Measurements from ENCODE around the gene ATP6V0E1.

Gene ATP6V0E1

DNA sequence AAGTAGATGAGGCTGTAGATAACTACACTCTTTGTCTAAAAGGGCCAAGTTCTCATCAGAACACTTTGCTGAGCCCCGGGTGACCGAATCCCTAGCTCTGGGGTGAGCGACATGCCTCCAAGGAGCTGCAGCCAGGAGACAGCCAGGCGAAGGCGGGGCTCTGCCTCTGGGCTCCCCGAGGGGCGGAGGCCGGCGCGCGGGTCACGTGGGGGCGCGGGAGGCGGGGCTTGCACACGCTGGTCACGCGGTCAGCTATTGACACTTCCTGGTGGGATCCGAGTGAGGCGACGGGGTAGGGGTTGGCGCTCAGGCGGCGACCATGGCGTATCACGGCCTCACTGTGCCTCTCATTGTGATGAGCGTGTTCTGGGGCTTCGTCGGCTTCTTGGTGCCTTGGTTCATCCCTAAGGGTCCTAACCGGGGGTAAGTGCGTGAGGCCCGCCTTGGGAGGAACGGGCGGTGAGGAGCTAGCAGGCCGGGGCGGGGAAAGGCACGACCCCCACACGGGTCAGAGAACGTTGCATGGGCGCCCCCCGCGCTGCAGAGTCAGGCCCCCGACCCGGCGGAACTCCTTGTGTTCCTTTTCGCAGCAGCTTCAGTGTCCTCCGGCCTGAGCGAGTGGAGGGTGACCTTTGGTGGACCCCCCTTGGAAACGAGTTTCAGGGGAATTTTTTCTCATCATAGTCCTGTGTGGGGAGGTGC lies at the start of gene ATP6V0E1:
TSS of gene ATP6V0E1 (plus strand) at position 230 of the 702 bp plus-strand sequence. CDS start at position 320, 90 bp downstream.
- Histone ChIP-seq H3K9ac (peak within 1 kb of the TSS; percentile 88 to 100 (median 95)), H3K27ac (peak within 1 kb of the TSS; percentile 87 to 99 (median 96)), H3K4me3 (peak within 1 kb of the TSS; percentile 64 to 100 (median 87)), H3K4me1 (peaks cover 25 to 58% (median 45%) of the 10 kb centered on the region in 10 experiments), H3K9me3 (replicated peaks in 1 of 11) (no peaks in the 10 kb centered on the region), H3K36me3 (peaks cover 21 to 36% (median 33%) of the 10 kb centered on the region in 11 experiments), H4K20me1 (peaks cover 34 to 42% (median 39%) of the 10 kb centered on the region in 11 experiments), H3K27me3 (no peaks in the 10 kb centered on the region), H3K4me2 (peak within 1 kb of the TSS; percentile 73 to 98 (median 87))
- TF ChIP-seq Cebpa-rat (IDR thresholded peaks at IDR 0.05): no peak

DNA sequence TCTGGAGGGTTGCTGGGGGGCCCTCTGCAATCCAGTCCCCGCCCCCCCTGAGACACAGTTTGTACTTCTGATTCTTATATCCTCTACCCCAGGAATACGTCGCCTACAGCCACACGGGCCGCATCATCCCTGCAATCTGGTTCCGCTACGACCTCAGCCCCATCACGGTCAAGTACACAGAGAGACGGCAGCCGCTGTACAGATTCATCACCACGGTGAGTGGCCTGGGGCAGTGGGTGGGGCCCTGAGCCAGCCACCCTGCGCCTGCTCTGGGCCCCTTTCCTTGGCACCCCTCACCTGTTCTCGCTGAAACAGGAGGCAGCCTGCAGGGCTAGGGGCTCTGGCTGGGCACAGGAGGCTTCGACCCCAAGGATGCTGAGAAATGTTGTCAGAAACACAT lies 48.5 kb upstream of the ATP6V0E1 start:
- H3K36me3 ChIP-seq: peaks cover 16 to 76% (median 71%) of the 10 kb centered on the region in 11 experiments; a peak in 21 of 22 replicates
- no peak overlapping the region for H3K4me2 ChIP-seq
- H3K4me1 ChIP-seq: peaks cover 27 to 84% (median 58%) of the 10 kb centered on the region in 10 experiments
- no peak overlapping the region for H3K4me3 ChIP-seq
- peaks cover 0 to 11% (median 0%) of the 10 kb centered on the region in 11 experiments; a peak in 2 of 22 replicates for H4K20me1 ChIP-seq
- H3K27ac ChIP-seq: peak overlapping the region in 8 of 11 experiments; percentile 70 to 87 (median 80); a peak in 16 of 22 replicates
- peak overlapping the region in 8 of 11 experiments; percentile 6 to 70 (median 29); a peak in 12 of 22 replicates for H3K9ac ChIP-seq
- no peak for TF ChIP-seq Cebpa-rat (IDR thresholded peaks at IDR 0.05)
- no peaks in the 10 kb centered on the region for H3K27me3 ChIP-seq
- H3K9me3 ChIP-seq (replicated peaks in 1 of 11): no peaks in the 10 kb centered on the region

DNA sequence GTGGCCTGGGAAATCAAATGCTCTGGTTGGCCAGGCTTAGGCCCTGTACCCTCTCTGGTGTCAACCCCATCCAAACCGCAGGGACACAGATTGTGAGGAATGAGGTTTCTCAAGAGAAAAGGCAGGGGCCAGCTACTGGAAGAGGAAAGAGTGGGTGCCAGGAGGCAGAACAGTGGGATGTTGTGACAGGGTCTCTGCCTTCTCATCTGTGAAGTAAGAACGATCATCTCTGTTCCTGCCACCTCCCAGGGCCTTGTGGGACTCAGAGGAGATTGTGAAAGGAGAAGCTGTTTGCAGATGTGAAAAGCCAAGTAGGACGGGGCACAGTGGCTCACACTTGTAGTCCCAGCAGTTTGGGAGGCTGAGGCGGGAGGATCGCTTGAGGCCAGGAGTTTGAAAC lies 47.2 kb upstream of the ATP6V0E1 start:
- peak in 8 of 11 experiments; percentile 22 to 76 (median 44); a peak in 8 of 22 replicates for TF ChIP-seq Cebpa-rat (IDR thresholded peaks at IDR 0.05)
- H3K4me2 ChIP-seq: peak overlapping the region in 9 of 11 experiments; percentile 1 to 58 (median 31); a peak in 15 of 22 replicates
- H3K4me3 ChIP-seq: no peak overlapping the region
- peaks cover 25 to 89% (median 81%) of the 10 kb centered on the region in 11 experiments for H3K36me3 ChIP-seq
- H3K9me3 ChIP-seq (replicated peaks in 1 of 11): no peaks in the 10 kb centered on the region
- H3K4me1 ChIP-seq: peaks cover 19 to 84% (median 54%) of the 10 kb centered on the region in 10 experiments; a peak in 19 of 20 replicates
- peaks cover 0 to 12% (median 0%) of the 10 kb centered on the region in 11 experiments; a peak in 5 of 22 replicates for H4K20me1 ChIP-seq
- H3K9ac ChIP-seq: peak overlapping the region; percentile 2 to 77 (median 60); a peak in 20 of 22 replicates
- H3K27me3 ChIP-seq: no peaks in the 10 kb centered on the region
- H3K27ac ChIP-seq: peak overlapping the region in 10 of 11 experiments; percentile 1 to 87 (median 78); a peak in 19 of 22 replicates

DNA sequence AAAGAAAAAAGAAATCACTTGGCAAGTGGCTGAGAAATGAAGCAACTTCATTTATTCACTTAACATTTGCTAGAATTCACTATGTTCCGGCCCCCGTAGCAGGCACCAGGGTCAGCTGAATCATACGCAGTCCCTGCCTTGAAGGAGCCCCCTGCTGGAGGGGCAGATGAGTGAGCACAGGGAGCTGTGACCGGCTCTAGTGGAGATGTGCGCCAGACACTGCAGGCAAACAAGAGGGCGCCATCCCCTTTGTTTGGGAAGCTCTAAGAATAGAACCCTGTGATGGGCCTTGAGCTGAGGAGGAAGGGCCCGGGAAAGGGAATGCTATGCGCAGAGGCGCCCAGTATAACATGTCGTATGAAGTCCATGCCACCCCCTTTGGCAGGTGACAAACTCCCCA lies 44.5 kb upstream of the ATP6V0E1 start:
- peak overlapping the region in 2 of 11 experiments; percentile 7 to 8; a peak in 2 of 22 replicates for H3K4me2 ChIP-seq
- H3K27me3 ChIP-seq: no peaks in the 10 kb centered on the region
- H3K36me3 ChIP-seq: peaks cover 24 to 100% (median 72%) of the 10 kb centered on the region in 11 experiments
- no peaks in the 10 kb centered on the region for H3K9me3 ChIP-seq (replicated peaks in 1 of 11)
- H4K20me1 ChIP-seq: peaks cover 0 to 18% (median 0%) of the 10 kb centered on the region in 11 experiments; a peak in 5 of 22 replicates
- peak overlapping the region in 1 of 11 experiments; percentile 24; a peak in 1 of 22 replicates for H3K9ac ChIP-seq
- TF ChIP-seq Cebpa-rat (IDR thresholded peaks at IDR 0.05): no peak
- peak overlapping the region in 9 of 11 experiments; percentile 17 to 87 (median 54); a peak in 14 of 22 replicates for H3K27ac ChIP-seq
- peaks cover 30 to 88% (median 68%) of the 10 kb centered on the region in 10 experiments for H3K4me1 ChIP-seq
- no peak overlapping the region for H3K4me3 ChIP-seq

DNA sequence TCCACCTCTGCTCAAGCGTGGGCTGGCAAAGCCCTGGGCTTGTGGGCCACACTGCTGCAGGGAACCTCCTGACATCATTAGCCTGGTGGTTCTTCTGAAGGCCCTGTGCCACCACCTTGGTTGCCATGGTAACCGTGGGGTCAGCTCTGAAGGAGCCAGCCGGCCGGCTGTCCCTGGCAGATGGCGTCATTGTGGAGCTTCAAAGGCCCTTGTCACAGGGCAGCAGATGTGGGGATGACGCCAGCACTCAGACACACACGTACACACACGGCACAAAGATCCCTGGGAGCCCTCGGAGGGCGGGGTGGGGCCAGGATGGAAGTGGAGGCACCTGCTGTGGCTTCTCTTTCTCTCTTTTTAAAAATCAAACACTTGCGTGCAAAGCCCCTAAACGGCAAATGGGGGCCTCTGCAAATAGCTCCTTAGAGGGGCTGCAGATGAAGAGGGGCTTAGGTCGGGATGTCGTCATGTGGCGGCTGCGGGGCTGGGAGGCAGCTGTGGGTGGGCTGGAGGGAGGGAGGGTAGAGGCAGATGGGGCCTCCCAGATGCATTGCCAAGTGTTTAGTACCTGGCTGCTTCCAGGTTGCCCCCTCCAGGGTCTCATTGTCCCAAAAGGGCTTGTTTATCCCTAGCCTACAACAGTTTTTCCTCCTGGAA lies 43.8 kb upstream of the ATP6V0E1 start:
- H3K27me3 ChIP-seq: no peaks in the 10 kb centered on the region
- peaks cover 37 to 88% (median 73%) of the 10 kb centered on the region in 10 experiments for H3K4me1 ChIP-seq
- H3K27ac ChIP-seq: peak overlapping the region in 9 of 11 experiments; percentile 17 to 82 (median 51); a peak in 15 of 22 replicates
- H3K4me2 ChIP-seq: peak overlapping the region in 2 of 11 experiments; percentile 7 to 8; a peak in 2 of 22 replicates
- H4K20me1 ChIP-seq: peaks cover 0 to 18% (median 0%) of the 10 kb centered on the region in 11 experiments; a peak in 5 of 22 replicates
- H3K36me3 ChIP-seq: peaks cover 21 to 98% (median 68%) of the 10 kb centered on the region in 11 experiments
- TF ChIP-seq Cebpa-rat (IDR thresholded peaks at IDR 0.05): no peak
- H3K9ac ChIP-seq: 0 out of 22 replicates have a peak overlapping the region, but pooled peaks of 2 of the 11 experiments have one; percentile 15 to 38
- H3K4me3 ChIP-seq: no peak overlapping the region
- no peaks in the 10 kb centered on the region for H3K9me3 ChIP-seq (replicated peaks in 1 of 11)

DNA sequence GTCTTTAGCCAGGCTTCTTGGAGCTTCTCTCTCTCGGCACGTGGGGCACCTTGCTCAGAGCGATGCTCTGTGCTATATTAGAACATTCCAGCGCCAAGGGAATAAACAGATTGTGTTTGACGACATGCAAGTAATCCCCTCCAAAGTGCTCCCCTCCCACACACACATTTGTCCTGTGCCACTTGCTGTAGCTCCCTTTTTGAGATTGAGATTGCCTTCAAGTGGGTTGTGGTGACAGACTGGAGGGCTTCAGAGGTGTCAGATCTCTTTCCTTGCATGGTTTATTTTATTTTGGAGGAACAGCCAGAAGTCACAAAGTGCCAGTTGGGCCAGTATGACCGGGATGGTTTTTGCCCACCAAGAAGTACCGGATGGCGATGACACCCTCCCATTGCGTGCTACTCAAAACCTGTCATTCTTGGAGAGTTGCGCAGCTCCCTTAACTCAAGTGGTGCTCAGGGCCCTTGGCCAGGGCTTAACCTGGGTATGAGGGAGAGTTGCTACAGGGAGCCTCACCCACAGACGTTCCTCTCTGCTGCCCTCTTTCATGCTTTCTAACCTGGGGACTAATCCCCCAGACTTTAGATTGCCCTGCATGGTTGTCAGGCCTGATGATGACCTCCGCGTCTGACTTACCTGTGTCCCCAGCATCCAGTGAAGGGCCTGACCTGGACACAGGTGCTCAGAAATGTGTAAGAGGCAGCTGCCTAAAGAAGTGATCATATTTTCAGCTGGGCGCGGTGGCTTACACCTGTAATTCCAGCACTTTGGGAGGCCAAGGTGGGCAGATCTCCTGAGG lies 43.1 kb upstream of the ATP6V0E1 start:
- no peak for TF ChIP-seq Cebpa-rat (IDR thresholded peaks at IDR 0.05)

DNA sequence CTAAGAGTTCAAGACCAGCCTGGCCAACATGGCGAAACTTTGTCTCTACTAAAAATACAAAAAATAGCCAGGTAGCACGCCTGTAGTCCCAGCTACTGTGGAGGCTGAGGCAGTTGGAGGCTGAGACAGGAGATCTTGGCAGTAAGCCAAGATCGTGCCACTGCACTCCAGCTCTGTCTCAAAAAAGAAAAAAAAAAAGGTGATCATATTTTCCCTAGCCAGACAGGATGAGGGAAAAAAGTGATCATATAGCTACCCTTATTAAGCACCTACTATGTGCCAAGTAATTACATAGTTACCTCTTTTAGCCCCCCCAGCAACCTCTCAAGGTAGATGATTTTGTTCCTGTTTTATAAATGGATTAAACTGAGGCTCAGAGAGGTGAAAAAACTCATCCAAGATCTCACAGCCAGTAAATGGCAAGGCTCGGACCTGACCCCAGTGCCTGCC lies 42.5 kb upstream of the ATP6V0E1 start:
- Histone ChIP-seq H3K27ac (peak overlapping the region in 5 of 11 experiments; percentile 0 to 75 (median 35); a peak in 5 of 22 replicates), H4K20me1 (peaks cover 0 to 18% (median 0%) of the 10 kb centered on the region in 11 experiments; a peak in 5 of 22 replicates), H3K36me3 (peaks cover 18 to 98% (median 68%) of the 10 kb centered on the region in 11 experiments; a peak in 21 of 22 replicates)

More for the DNA sequence above, 43.1 kb upstream of the ATP6V0E1 start:
- no peaks in the 10 kb centered on the region for H3K27me3 ChIP-seq
- H3K4me2 ChIP-seq: no peak overlapping the region; a peak in 2 of 22 replicates
- no peak overlapping the region for H3K4me3 ChIP-seq
- H3K9ac ChIP-seq: peak overlapping the region in 2 of 11 experiments; percentile 10 to 15; a peak in 1 of 22 replicates
- peaks cover 0 to 18% (median 0%) of the 10 kb centered on the region in 11 experiments; a peak in 5 of 22 replicates for H4K20me1 ChIP-seq
- no peaks in the 10 kb centered on the region for H3K9me3 ChIP-seq (replicated peaks in 1 of 11)
- H3K36me3 ChIP-seq: peaks cover 14 to 98% (median 67%) of the 10 kb centered on the region in 11 experiments; a peak in 21 of 22 replicates
- H3K27ac ChIP-seq: peak overlapping the region in 7 of 11 experiments; percentile 12 to 70 (median 37); a peak in 9 of 22 replicates
- peaks cover 43 to 88% (median 77%) of the 10 kb centered on the region in 10 experiments for H3K4me1 ChIP-seq

More for the DNA sequence above, 42.5 kb upstream of the ATP6V0E1 start:
- no peak for TF ChIP-seq Cebpa-rat (IDR thresholded peaks at IDR 0.05)
- Histone ChIP-seq H3K4me1 (peaks cover 41 to 88% (median 77%) of the 10 kb centered on the region in 10 experiments), H3K27me3 (no peaks in the 10 kb centered on the region), H3K4me2 (peak overlapping the region in 1 of 11 experiments; percentile 2; a peak in 1 of 22 replicates), H3K9ac (peak overlapping the region in 1 of 11 experiments; percentile 24; a peak in 1 of 22 replicates), H3K4me3 (no peak overlapping the region), H3K9me3 (replicated peaks in 1 of 11) (no peaks in the 10 kb centered on the region)
